ENCODE measurements around the gene PARP12.

GRCh38 chr7:139984642-139985539 lies 77.9 kb downstream of the PARP12 start:
- TF ChIP-seq POLR2AphosphoS5 (IDR thresholded peaks at IDR 0.05) (no peak), CTCF (IDR thresholded peaks at IDR 0.05) (no peak), POLR2A (IDR thresholded peaks at IDR 0.05) (no peak)
